ENCODE measurements around the gene ABHD14A.
A peak's percentile ranks its signal among the peaks of the same experiment; 100 is the strongest.

Gene ABHD14A

GRCh38 chr3:51999846-52000245, 25.0 kb downstream of the ABHD14A start:
- H3K4me3 ChIP-seq (ENCODE audit: low read depth, low read length) = no peak overlapping the region
- TF ChIP-seq CTCF (IDR thresholded peaks at IDR 0.05; ENCODE audit: control insufficient read depth, extremely low read depth, insufficient read depth) = no peak
- no peak for DNase-seq (ENCODE audit: low read depth)

DNA sequence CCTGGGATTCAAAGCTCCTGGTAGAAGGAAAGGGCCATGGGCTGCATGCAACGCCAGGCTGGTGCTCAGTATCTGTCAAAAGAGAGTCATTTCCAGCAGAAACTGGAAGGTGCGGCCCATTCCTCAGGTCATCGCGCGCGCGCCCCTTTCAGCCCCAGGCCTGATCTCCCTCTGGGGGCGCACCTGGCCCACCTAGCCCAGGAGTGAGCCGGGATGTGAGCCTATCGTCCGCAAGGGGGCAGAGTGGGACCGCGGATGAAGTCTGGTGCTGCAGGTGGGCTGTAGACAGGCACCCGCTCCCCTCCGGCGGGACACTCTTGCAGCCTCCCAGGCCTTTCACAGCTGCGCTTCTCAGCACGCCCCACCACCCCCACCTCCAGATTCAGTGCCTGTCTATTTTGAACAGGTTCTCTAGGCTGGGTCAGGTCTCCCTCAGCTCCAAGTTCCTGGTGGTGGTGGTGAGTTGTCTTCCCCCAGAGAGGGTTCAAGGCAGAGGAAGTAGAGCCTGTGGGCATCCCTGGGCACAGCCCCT, 26.6 kb downstream of the ABHD14A start:
- no peak overlapping the region for H3K4me3 ChIP-seq (ENCODE audit: low read depth, low read length)
- DNase-seq (ENCODE audit: low read depth) = no peak
- peak; percentile 97 for TF ChIP-seq CTCF (IDR thresholded peaks at IDR 0.05; ENCODE audit: control insufficient read depth, extremely low read depth, insufficient read depth)

GRCh38 chr3:52002748-52003147, 27.9 kb downstream of the ABHD14A start:
- TF ChIP-seq CTCF (IDR thresholded peaks at IDR 0.05; ENCODE audit: control insufficient read depth, extremely low read depth, insufficient read depth) = no peak
- no peak overlapping the region for H3K4me3 ChIP-seq (ENCODE audit: low read depth, low read length)
- DNase-seq (ENCODE audit: low read depth) = no peak

- TF ChIP-seq CTCF (IDR thresholded peaks at IDR 0.05; ENCODE audit: control insufficient read depth, extremely low read depth, insufficient read depth) = 0 out of 2 replicates have a peak, but pooled peaks have one; percentile 7
- no peak overlapping the region for H3K4me3 ChIP-seq (ENCODE audit: low read depth, low read length)
- no peak for DNase-seq (ENCODE audit: low read depth)
These were observed 29.4 kb downstream of the ABHD14A start for GRCh38 chr3:52004163-52004787.

- no peak overlapping the region for H3K4me3 ChIP-seq (ENCODE audit: low read depth, low read length)
- TF ChIP-seq CTCF (IDR thresholded peaks at IDR 0.05; ENCODE audit: control insufficient read depth, extremely low read depth, insufficient read depth) = no peak
- DNase-seq (ENCODE audit: low read depth) = no peak
These were observed 30.1 kb downstream of the ABHD14A start for GRCh38 chr3:52004906-52005395.

DNA sequence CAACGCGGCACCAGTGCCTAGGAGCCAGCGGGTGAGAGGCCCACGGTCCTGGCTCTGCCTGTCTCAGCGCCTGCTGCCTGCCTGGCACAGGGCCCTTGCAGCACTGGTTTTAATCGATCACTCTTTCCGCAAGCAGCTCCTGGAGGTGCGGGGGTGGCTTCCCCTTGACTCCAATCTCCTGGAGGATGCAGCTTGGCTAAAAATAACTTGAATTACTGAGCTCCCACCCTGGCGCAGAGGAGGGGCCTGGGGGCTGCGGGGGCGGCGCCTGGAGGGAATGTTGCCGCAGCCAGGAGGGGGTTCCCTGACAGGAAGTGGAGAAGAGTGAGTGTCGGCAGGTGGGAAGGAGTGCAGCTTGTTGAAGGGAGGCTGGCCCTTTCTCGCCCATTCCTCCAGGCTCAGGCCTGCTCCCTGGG, 30.7 kb downstream of the ABHD14A start:
- DNase-seq (ENCODE audit: low read depth) = no peak
- no peak for TF ChIP-seq CTCF (IDR thresholded peaks at IDR 0.05; ENCODE audit: control insufficient read depth, extremely low read depth, insufficient read depth)
- H3K4me3 ChIP-seq (ENCODE audit: low read depth, low read length) = no peak overlapping the region

All from LNCaP clone FGC (cell line).